HepG2 (cell line): ENCODE data around the gene GNAS. TPM values are rescaled to one million over a fixed set of nuclear protein-coding genes. Genes with fewer than 3 reads are reported as not detected.
"Not testable (repeated sequence)": the region's sequence is repeated elsewhere in the genome, so short reads cannot be mapped to it uniquely, and the experiment has no call there.

Experiments
- ATAC-seq: fragments of 200-7000 bp; cut with Tn5 transposase; 3 replicates; pipeline ENCODE4 v1.9.1; 2020; ENCODE audit warnings: mild to moderate bottlenecking, moderate library complexity
- BruUV-seq: library from RNA; stranded (reverse); fragments of 400-500 nt; replicated peaks from 2 replicates; lab custom pipeline; 2021; lab: Mats Ljungman, UMichigan
- CTCF ChIA-PET: fragments of 300-600 bp; formaldehyde crosslinking; extraction: SDS; loops from one replicate; lab custom pipeline; 2021; ENCODE audit warnings: low total read pairs, inconsistent platforms, low intra/inter-chr PET ratio; lab: Yijun Ruan, JAX
- POLR2A ChIA-PET: fragments of 350-600 bp; sonication (Branson Sonifier 250); formaldehyde crosslinking; loops from one replicate; lab custom pipeline; 2020; ENCODE audit warnings: antibody characterized with exemption, inconsistent platforms; lab: Yijun Ruan, JAX
- DNase-seq: peaks from one replicate; pipeline ENCODE4 v3.0.0-alpha.2; 2015; ENCODE audit warnings: low spot score
- FAIRE-seq: peaks from 3 replicates; lab custom pipeline; 2011; peaks lifted over from hg19 to GRCh38; lab: Jason Lieb, UNC
- H2AFZ ChIP-seq: one replicate; pipeline ENCODE4 v1.6.1; 2011; ENCODE audit warnings: low read length, inconsistent platforms
- H3K27ac ChIP-seq: fragments of 300-600 bp; 3 replicates; pipeline ENCODE4 v1.8.0; 2011; ENCODE audit warnings: mixed run types, mild to moderate bottlenecking, mixed read lengths, low read length, inconsistent platforms; ENCODE audit not compliant: insufficient read depth; ENCODE audit errors: extremely low read length
- H3K27me3 ChIP-seq, 2 experiments: fragments of 200-600 bp in 1 of 2; 2 replicates in 1 of 2; 3 replicates in 1 of 2; pipeline versions ENCODE4 v1.6.0 to v1.8.0; 2011; ENCODE audit warnings: low read length in 2 of 2, mild to moderate bottlenecking in 2 of 2, moderate library complexity in 2 of 2, inconsistent platforms in 1 of 2; ENCODE audit not compliant: insufficient read depth in 2 of 2, control insufficient read depth in 1 of 2
- H3K36me3 ChIP-seq, 2 experiments: fragments of 200-600 bp in 1 of 2; replicated peaks in 1 of 2; 2 replicates in 1 of 2; 3 replicates in 1 of 2; pipeline versions ENCODE4 v1.5.1 to v1.8.0; 2011; ENCODE audit warnings: low read length in 2 of 2, inconsistent platforms in 1 of 2; ENCODE audit not compliant: insufficient read depth in 2 of 2, control insufficient read depth in 1 of 2
- H3K4me1 ChIP-seq: 2 replicates; pipeline ENCODE4 v1.5.1; 2012; ENCODE audit warnings: low read length, inconsistent platforms; ENCODE audit not compliant: insufficient read depth
- H3K4me2 ChIP-seq: 2 replicates; pipeline ENCODE4 v1.6.0; 2011; ENCODE audit warnings: low read depth, low read length, inconsistent platforms
- H3K4me3 ChIP-seq, 3 experiments: fragments of 200-600 bp in 1 of 3; sonication (generic), shearing (Covaris generic) in 1 of 3; replicated peaks in 1 of 3; 2 replicates each; pipeline ENCODE4 v1.5.1; 2011 to 2016; ENCODE audit warnings: low read length in 3 of 3, inconsistent platforms in 2 of 3, low read depth in 2 of 3, mild to moderate bottlenecking in 2 of 3, control low read depth in 1 of 3, mixed read lengths in 1 of 3; ENCODE audit not compliant: insufficient read depth in 1 of 3
- H3K79me2 ChIP-seq: one replicate; pipeline ENCODE4 v1.6.1; 2011; ENCODE audit warnings: low read length, inconsistent platforms; ENCODE audit not compliant: insufficient read depth
- H3K9ac ChIP-seq: 2 replicates; pipeline ENCODE4 v1.6.0; 2011; ENCODE audit warnings: mild to moderate bottlenecking, low read depth, low read length, inconsistent platforms; ENCODE audit not compliant: insufficient read depth
- H3K9me3 ChIP-seq: 2 replicates; pipeline ENCODE4 v1.5.1; 2012; ENCODE audit warnings: mild to moderate bottlenecking, low read length
- H4K20me1 ChIP-seq: 2 replicates; pipeline ENCODE4 v1.6.0; 2011; ENCODE audit warnings: inconsistent platforms, mild to moderate bottlenecking, low read length, moderate library complexity; ENCODE audit not compliant: insufficient read depth
- BCL6 ChIP-seq: IDR thresholded peaks from 2 replicates; pipeline ENCODE4 v1.6.1; 2016; ENCODE audit warnings: missing genetic modification reagents, missing compliant biosample characterization
- CBX2 ChIP-seq, 2 experiments: fragments of 200-600 bp in 1 of 2; sonication (generic); formaldehyde crosslinking in 1 of 2; IDR thresholded peaks; 2 replicates each; pipeline versions ENCODE4 v1.7.0 to v1.8.1; 2018 to 2022; ENCODE audit warnings: low read depth in 2 of 2, low read length in 1 of 2, mild to moderate bottlenecking in 1 of 2, missing genetic modification reagents in 1 of 2
- ZNF12 ChIP-seq: sonication (generic); formaldehyde crosslinking; IDR thresholded peaks from 2 replicates; pipeline ENCODE4 v1.5.0; 2020; ENCODE audit warnings: missing genetic modification reagents
- WGBS: methylation state at CpG from one replicate; pipeline ENCODE4 v1.1.6; 2017; ENCODE audit warnings: low lambda C conversion rate; 5-methylcytosine and 5-hydroxymethylcytosine counted together
- in situ Hi-C: cut with HindIII; loops from 2 replicates; pipeline ENCODE4 v1.10.0; 2017; ENCODE audit warnings: low pct_unique_long_range_greater_than_20kb; ENCODE audit not compliant: extremely low pct_ligation_motif_present
- intact Hi-C: fragments of 100-400 bp; cut with micrococcal nuclease; formaldehyde crosslinking; loops from one replicate; pipeline ENCODE4 v1.10.0; 2022; ENCODE audit not compliant: unreplicated experiment
- polyA plus RNA-seq, 8 experiments: library from polyadenylated mRNA; depleted of rRNA in 3 of 8; stranded (reverse) in 7 of 8; unstranded in 1 of 8; fragments of >200 nt; fragmentation: Illumina TruSeq in 4 of 8; extraction: Trizol in 4 of 8; gene quantifications; 2 replicates each; pipeline versions ENCODE4 v1.2.1 to v1.2.3, GENCODE V29; 2011 to 2016; ENCODE audit warnings: low read depth in 4 of 8, missing spikeins in 1 of 8, mixed read lengths in 1 of 8; ENCODE audit not compliant: insufficient read depth in 1 of 8
- total RNA-seq, 5 experiments: library from RNA; depleted of rRNA; stranded (reverse); fragments of >200 nt; fragmentation: Illumina TruSeq; extraction: Trizol; gene quantifications; 2 replicates each; pipeline ENCODE4 v1.2.3, GENCODE V29; 2016; ENCODE audit warnings: low read depth in 1 of 5

The GNAS gene
- total and polyA plus RNA-seq, 2 of the 13 experiments (the other 11 are each of a cell fraction or from before 2014, with no cell fraction given), result 407 to 1,008 TPM

DNA sequence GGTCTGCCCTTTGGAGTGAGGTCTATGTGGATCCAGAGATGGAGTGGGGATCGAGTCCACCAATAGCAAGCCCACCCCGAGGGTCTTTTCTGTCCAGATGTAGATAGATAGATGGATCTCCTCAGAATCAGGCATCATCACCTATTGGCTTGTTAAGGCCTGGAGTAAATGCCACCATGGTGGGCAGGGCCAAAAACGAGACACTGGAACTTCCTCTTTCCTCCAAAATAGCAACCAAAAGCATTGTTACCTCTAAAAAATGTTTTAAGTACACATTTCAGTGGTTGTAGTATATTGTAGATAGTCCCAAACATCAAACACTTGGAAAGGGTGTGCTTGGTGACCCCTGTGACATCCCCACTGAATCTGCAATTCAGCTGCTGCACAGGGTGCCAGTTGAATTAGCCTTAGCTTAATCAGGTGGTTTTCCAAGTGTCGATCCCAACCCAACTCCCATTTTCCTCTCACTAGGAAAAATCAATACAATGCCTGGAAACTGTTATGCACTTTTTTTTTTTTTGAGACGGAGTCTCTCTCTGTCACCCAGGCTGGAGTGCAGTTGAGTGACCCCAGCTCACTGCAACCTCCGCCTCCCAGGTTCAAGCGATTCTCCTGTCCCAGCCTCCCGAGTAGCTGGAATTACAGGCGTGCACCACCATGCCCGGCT lies 93.6 kb downstream of the GNAS start:
- CTCF ChIA-PET, result interaction anchor here (0.6 kb wide), 1 partner anchor 23 kb away, joined by 4 read pairs; no protein-coding TSS in a partner anchor

DNA sequence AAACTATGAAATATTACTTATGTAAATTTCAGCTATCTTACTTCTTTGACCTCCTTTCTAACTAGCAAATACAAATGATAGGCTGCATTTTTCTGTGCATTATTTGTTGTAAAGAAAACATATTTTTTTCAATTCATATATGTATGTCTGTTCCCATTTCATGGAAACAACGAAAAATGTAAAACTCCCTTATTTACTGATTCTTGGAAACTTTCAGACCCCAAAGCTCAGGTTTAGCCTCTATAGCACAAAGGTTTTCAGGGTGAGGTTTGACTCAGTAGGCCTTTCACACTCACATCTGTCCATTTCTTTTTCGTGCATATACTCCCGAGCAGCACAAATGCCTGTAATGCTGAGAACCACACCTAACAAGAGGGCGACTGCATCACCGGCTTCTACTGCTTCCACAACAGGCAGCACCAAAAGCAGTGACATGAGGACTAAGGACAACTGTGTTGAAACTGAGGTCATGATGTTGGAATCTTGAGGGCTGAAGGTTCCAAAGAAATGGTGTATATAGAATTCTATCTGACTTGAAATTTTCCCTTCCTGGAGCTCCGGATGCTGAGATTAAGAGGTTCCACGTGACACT lies 95.4 kb downstream of the GNAS start:
- H3K79me2 ChIP-seq; H4K20me1 ChIP-seq; H3K27ac ChIP-seq; H3K9me3 ChIP-seq; FAIRE-seq; H3K4me1 ChIP-seq; H3K36me3 ChIP-seq; POLR2A ChIA-PET; H3K9ac ChIP-seq; ATAC-seq; BruUV-seq; in situ Hi-C loops; intact Hi-C loops; H2AFZ ChIP-seq; CTCF ChIA-PET; DNase-seq; H3K4me2 ChIP-seq; H3K4me3 ChIP-seq; TF ChIP-seq CBX2 (CRISPR knock-in tag; IDR thresholded peaks at IDR 0.05; ENCODE audit: low read depth): not testable (repeated sequence)
- peaks cover 0 to 33% of the 10 kb centered on the region in 2 experiments; a peak in 4 of 5 replicates for H3K27me3 ChIP-seq
- WGBS, result 7% methylated on average over 7 of the region's 7 CpGs
- TF ChIP-seq CBX2 (IDR thresholded peaks at IDR 0.05; ENCODE audit: low read depth, low read length), result peak; percentile 75; the same call in 1 of the 2 replicates

More for the DNA sequence above, 93.6 kb downstream of the GNAS start:
- Histone ChIP-seq H3K9ac (no peak overlapping the region), H3K36me3 (no peaks in the 10 kb centered on the region), H3K27me3 (peaks cover 0 to 39% of the 10 kb centered on the region in 2 experiments; a peak in 4 of 5 replicates), H3K4me3 (no peak overlapping the region), H2AFZ (no peak overlapping the region), H3K4me1 (no peaks in the 10 kb centered on the region), H3K9me3 (no peaks in the 10 kb centered on the region), H4K20me1 (no peaks in the 10 kb centered on the region), H3K79me2 (no peaks in the 10 kb centered on the region), H3K4me2 (no peak overlapping the region), H3K27ac (no peak overlapping the region)
- POLR2A ChIA-PET, result no interaction called here
- FAIRE-seq (no peak), ATAC-seq (no peak), DNase-seq (no peak)
- TF ChIP-seq BCL6 (CRISPR knock-in tag) (peak; percentile 97), ZNF12 (no peak)
- in situ Hi-C loops, result no loop called here
- no TSS peak for BruUV-seq
- 29% methylated on average over 10 of the region's 10 CpGs for WGBS
- intact Hi-C loops, result no loop called here
